HTERT RPE-1 (cell line): ENCODE data around the gene DNAJC30.
"Not testable (repeated sequence)": the region's sequence is repeated elsewhere in the genome, so short reads cannot be mapped to it uniquely, and the experiment has no call there.

Experiments
- in situ Hi-C: fragments of 300-500 bp; cut with MboI; formaldehyde crosslinking; loops from 4 replicates; pipeline ENCODE4 v1.14.3; 2020; ENCODE audit warnings: low sequenced_read_pairs

The DNAJC30 gene

DNA sequence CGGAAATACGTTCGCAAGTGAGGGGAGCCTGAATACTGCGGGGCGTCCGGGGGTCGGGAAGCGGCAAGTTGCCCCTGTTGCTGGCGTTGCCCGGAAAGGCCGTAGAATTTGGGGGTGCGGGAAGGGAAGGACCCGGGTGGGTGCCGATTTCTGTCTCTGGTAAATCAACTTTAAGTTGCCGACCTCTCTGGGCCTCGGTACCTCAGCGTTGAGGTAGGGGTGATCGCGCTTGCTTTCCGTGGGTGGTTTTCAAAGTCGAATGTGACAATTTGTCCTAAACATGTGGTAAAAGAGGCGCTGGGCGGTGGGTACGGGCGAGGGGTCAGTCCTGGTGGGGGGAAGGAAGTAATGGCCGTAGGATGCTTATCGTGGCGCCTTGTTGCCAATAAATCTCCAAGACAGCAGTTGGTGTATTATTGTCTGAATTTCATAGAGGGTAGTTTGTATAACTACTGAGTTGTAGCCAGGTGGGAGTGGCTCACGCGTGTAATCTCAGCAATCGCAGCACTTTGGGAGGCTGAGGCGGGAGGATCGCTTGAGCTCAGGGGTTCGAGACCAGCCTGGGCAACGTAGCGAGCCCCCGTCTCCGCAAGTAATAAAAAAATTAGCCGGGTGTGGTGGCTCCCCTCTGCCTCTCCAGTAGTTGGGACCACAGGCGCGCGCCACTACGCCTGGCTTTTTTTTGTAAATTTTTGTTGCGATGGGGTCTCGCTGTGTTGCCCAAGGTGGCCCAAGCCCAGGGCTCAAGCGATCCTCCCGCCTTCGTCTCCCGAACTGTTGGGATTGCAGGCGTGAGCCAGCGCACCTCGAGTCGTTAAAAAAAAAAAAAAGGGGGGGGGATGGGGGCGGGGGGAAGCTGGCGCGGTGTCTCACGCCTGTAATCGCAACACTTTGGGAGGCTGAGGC, 788 bp upstream of the DNAJC30 start:
- in situ Hi-C loops: no loop called here

- in situ Hi-C loops: no loop called here
These were observed 553 bp downstream of the DNAJC30 start for GRCh38 chr7:73682745-73683055.

DNA sequence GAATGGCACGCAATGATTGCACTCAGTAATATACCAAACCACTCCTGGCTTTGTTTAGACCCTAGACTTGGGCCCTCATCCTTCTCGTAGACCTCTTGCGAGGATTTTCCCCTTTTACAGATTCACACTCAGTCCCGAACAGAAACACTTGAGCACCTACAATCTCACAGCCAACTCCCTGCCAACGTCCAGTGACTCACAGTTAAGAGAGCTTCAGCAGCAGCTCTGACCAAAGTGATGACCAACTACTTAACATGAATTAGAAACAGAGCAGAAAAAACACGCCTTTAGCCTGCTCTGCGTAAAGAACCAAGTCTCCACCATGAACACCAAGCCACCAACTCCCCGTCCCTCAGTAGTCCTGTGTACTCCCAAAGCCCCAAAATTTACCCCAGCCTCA, 2.2 kb downstream of the DNAJC30 start:
- in situ Hi-C loops: no loop called here

GRCh38 chr7:73680501-73680900, 2.8 kb downstream of the DNAJC30 start:
- in situ Hi-C loops: no loop called here

- in situ Hi-C loops: no loop called here
These were observed 3.5 kb downstream of the DNAJC30 start for GRCh38 chr7:73679709-73680108.

DNA sequence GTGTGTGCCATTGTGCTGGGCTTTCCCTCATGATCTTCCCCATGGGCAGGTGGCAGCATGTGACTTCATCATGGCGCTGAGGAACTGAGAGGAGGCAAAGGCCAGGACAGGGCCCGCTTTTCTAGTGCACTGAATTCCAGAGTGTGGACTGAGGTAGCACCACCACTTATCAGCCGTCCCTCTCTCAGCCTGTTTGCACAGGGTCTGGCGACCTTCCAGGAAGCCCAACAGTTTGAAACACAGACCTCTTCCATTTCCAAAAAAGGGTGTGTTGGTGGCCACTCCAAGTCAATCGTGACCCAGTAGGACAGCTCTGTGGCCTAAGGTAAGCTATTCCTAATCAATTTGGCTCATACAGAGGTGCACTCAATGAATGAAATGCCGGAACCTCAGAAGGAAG, 4.4 kb downstream of the DNAJC30 start:
- in situ Hi-C loops: no loop called here

GRCh38 chr7:73676062-73676461, 7.2 kb downstream of the DNAJC30 start:
- in situ Hi-C loops: not testable (repeated sequence)

GRCh38 chr7:73674468-73675124, 8.7 kb downstream of the DNAJC30 start:
- in situ Hi-C loops: no loop called here

- in situ Hi-C loops: no loop called here
These were observed 11.3 kb downstream of the DNAJC30 start for GRCh38 chr7:73671857-73672445.

DNA sequence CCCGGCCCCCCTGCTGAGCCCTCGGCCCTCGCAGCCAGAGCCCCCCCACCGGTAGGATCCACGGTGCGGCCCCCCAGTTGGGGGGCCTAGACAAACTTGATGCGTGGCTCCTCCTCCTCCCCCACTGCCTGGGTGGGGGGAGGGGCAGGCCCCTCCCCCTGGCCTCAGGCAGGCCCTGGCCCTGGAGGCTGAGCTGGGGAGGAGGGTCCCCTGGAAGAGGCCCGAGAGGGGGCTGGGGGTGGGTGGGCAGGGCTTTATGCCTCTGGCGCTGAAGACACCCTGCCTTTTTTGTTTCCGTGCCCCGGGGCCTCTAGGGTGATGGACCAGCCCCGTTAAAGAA, 12.0 kb downstream of the DNAJC30 start:
- in situ Hi-C loops: no loop called here

DNA sequence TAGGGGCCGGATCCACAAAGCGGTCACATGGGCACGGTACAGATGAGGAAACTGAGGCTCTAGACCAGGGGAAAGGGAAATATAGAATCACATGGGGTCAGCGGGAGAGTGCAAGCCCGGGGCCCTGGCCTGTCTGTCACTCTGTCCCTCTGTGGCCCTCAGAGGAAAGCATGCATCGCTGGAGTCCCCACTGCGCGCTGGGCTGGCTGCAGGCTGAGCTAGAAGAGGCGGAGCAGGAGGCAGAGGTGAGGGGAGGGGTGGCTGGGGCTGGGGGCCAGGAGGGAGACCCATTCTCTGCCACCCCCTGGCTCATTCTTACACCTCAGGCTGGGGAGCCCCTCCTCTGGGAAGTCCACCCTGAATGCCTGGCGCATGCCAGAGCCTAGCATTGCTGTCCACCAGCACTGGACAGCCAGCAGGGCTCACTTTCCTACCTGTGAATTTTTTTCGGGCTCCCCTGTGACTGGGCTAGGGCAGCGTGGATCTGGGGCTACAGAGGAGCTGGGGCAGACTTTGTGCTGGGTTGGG, 13.3 kb downstream of the DNAJC30 start:
- in situ Hi-C loops: no loop called here

- in situ Hi-C loops: no loop called here
These were observed 14.0 kb downstream of the DNAJC30 start for GRCh38 chr7:73669288-73669701.

DNA sequence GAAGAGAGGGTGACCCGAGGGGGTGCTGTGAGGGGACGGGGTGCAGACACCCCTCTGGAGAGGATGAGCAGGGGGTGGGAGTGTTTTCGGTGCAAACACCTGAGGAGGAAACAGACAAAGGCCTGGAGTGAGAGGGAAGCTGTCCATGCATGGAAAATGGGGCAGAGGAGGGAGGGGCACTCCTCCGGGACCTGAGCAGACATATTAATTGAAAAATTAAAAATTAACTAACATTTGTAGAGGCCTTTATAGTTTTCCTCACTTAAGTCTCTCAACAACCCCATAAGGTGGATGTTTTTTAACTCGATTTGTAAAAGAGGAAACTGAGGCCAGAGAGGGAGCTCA, 14.4 kb downstream of the DNAJC30 start:
- in situ Hi-C loops: no loop called here

DNA sequence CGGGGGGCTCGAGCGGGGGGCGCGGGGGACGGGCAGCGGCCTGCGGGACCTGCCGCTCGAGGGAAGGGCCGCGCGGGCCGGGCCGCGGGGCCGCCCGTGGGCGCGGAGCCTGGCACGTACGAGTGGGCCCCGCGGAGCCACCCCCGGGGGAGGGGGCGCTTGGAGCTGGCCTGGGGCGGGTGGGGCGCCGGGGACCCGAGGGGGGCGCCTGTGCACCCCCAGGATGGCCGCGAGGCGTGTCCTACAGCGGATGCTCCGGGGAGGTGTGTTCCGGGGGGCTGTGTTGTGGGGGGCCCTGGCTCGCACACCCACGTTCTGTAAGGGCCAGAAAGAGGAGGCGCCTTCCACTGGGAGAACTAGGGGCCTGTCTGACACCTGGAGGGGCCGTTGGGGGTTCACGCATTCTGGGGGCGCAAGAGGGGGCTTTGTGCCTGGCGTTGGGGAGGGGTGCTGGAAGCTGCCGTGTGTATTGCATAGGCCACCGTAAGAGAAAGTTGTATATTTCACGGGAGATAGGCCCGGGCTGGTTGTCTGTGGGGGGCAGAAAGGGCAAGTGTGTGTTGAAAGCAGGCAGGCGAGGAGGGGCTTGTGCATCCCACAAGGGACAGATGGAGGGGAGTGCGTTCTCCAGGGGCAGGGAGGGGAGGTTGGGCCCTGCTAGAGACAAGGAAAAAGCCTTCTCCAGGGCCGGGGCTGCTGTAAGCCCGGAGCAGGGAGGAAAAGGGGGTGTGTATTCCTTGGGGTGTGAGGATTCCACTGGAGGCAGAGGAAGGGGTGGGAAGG, 15.0 kb downstream of the DNAJC30 start:
- in situ Hi-C loops: no loop called here

DNA sequence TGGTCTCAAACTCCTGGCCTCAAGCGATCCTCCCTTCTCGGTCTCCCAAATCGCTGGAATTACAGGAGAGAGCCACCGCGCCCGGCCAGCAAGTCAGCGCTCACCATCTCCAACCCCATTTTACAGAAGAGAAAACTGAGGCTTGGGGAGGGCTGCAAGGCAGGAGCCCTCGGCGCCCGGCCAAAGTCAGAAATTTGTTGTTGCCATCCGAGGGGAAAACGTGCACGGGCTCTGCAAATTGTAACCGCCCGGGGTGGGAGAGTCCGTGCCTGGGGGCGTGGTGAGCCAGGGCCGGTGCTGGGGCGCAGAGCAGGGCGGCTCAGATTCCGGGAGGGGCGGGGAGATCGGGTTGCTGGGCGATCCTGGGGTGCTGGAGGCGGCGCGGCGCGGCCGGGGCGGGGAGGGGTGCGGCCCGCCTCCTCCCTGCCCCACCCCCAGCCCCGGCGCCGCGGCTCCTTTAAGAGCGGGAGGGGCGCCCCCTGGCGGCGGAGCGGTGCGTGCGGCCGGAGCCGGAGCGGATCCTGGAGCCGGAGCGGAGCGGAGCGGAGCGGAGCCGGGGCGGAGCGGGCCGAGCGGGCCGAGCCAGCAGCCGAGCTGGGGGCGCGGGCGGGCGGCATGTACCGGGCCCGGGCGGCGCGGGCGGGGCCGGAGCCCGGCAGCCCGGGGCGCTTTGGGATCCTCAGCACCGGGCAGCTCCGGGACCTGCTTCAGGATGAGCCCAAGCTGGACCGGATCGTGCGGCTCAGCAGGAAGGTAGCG, 15.7 kb downstream of the DNAJC30 start, which contains the start of gene VPS37D:
TSS of gene VPS37D (plus strand) at position 488 of the 759 bp plus-strand sequence. CDS start at position 616, 128 bp downstream.
- in situ Hi-C loops: no loop called here

DNA sequence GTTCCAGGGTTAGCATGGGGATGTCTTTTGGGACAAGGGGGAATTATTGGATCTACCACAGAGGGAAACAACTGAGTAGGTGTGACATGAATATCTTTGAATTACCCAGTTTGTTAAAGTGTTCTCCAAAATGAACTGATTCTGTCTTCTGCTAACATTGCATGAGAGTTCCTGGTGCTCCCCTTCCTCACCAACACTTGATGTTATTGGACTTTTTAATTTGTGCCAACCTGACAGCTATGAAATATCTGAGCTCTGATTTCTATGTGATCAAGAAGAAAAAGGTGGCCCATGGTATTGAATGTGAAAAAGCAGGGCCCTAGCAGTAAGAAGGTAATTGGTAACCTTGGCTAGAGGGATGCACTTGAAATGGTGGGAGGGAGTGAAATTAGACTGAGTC, 20.2 kb downstream of the DNAJC30 start:
- in situ Hi-C loops: no loop called here

- in situ Hi-C loops: not testable (repeated sequence)
These were observed 22.7 kb downstream of the DNAJC30 start for GRCh38 chr7:73660594-73660993.

DNA sequence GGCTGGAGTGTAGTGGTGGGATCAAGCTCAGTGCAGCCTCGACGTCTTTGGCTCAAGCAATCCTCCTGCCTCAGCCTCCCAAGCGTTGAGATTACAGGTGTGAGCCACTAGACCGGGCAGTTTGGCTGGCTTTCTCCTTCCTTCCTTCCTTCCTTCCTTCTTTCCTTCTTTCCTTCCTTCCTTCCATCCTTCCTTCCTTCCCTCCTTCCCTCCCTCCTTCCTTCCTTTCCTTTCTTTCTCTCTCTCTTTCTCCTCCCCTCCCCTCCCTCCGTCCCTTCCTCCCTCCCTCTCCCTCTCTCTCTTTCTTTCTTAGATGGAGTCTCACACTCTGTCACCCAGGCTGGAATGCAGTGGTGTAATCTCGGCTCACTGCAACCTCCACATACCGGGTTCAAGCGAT, 23.3 kb downstream of the DNAJC30 start:
- in situ Hi-C loops: no loop called here

GRCh38 chr7:73655309-73655708, 27.9 kb downstream of the DNAJC30 start:
- in situ Hi-C loops: not testable (repeated sequence)

DNA sequence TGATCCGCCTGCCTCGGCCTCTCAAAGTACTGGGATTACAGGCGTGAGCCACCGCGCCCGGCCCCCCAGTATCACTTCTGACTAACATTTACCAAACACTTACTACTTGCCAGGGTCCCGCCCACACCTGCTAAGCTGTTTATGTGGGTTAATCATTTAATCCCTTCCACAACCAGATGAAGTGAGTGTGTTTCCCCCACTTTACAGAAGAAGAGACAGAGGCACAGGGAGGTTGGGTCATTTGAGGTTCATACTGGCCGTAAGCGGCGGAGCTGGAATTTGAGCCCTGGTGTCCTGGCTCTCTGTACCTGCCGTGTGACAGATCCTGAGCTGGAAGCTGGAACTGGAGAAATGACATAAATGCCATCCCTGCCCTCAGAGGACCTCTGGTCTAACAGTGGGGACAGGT, 30.7 kb downstream of the DNAJC30 start:
- in situ Hi-C loops: no loop called here
